CD8-positive, alpha-beta memory T cell (primary cell): ENCODE results near the gene SORCS2. TPM values are rescaled to one million over a fixed set of nuclear protein-coding genes. Genes with fewer than 3 reads are reported as not detected.

Source experiments
- CTCF ChIA-PET: fragments of 350-600 bp; sonication (Branson Sonifier 250); formaldehyde crosslinking; loops from one replicate; lab custom pipeline; 2021; ENCODE audit warnings: antibody characterized with exemption; lab: Charles Lee
- POLR2A ChIA-PET: fragments of 350-600 bp; sonication (Branson Sonifier 250); formaldehyde crosslinking; loops from one replicate; lab custom pipeline; 2021; ENCODE audit warnings: antibody characterized with exemption; lab: Charles Lee
- DNase-seq, 5 donors: peaks; one replicate each; pipeline versions ENCODE4 v3.0.0 to v3.0.0-alpha.2; 2020 to 2022; ENCODE audit warnings: mixed read lengths in 1 of 5
- H3K27ac ChIP-seq: one replicate; pipeline ENCODE4 v1.7.0; 2013; ENCODE audit warnings: low read depth, mild to moderate bottlenecking, low read length, moderate library complexity
- H3K27me3 ChIP-seq: 2 replicates; pipeline ENCODE4 v1.7.0; 2013; ENCODE audit warnings: low read length, mild to moderate bottlenecking; ENCODE audit not compliant: insufficient read depth, poor library complexity, severe bottlenecking
- H3K36me3 ChIP-seq: 2 replicates; pipeline ENCODE4 v1.7.0; 2013; ENCODE audit warnings: mild to moderate bottlenecking, low read length, moderate library complexity; ENCODE audit not compliant: insufficient read depth
- H3K4me1 ChIP-seq: 2 replicates; pipeline ENCODE4 v1.7.0; 2013; ENCODE audit warnings: mild to moderate bottlenecking, low read length, moderate library complexity; ENCODE audit not compliant: insufficient read depth
- H3K4me3 ChIP-seq: 2 replicates; pipeline ENCODE4 v1.7.0; 2013; ENCODE audit warnings: mild to moderate bottlenecking, low read length
- H3K9me3 ChIP-seq: 2 replicates; pipeline ENCODE4 v1.7.0; 2013; ENCODE audit warnings: mild to moderate bottlenecking, low read length
- H3K27ac Mint-ChIP-seq, 8 donors: one replicate each; pipeline ENCODE4 v1.8.0; 2020 to 2021; ENCODE audit warnings: mixed read lengths in 8 of 8, mild to moderate bottlenecking in 6 of 8, inconsistent platforms in 3 of 8, moderate library complexity in 3 of 8
- H3K27me3 Mint-ChIP-seq, 2 donors: one replicate each; pipeline ENCODE4 v1.8.0; 2020 to 2021; ENCODE audit warnings: mixed read lengths in 2 of 2, mild to moderate bottlenecking in 1 of 2, moderate library complexity in 1 of 2
- H3K36me3 Mint-ChIP-seq, 3 donors: one replicate each; pipeline ENCODE4 v1.8.0; 2020 to 2021; ENCODE audit warnings: mixed read lengths in 3 of 3, inconsistent platforms in 1 of 3, mild to moderate bottlenecking in 1 of 3
- H3K4me1 Mint-ChIP-seq, 3 donors: one replicate each; pipeline ENCODE4 v1.8.0; 2020 to 2021; ENCODE audit warnings: mixed read lengths in 3 of 3, inconsistent platforms in 1 of 3, mild to moderate bottlenecking in 1 of 3
- H3K4me3 Mint-ChIP-seq, 7 donors: one replicate each; pipeline ENCODE4 v1.8.0; 2020 to 2021; ENCODE audit warnings: mixed read lengths in 7 of 7, mild to moderate bottlenecking in 6 of 7, moderate library complexity in 4 of 7, inconsistent platforms in 2 of 7
- H3K9me3 Mint-ChIP-seq, 5 donors: one replicate each; pipeline ENCODE4 v1.8.0; 2020 to 2022; ENCODE audit warnings: mixed read lengths in 5 of 5, mild to moderate bottlenecking in 3 of 5, moderate library complexity in 2 of 5, inconsistent platforms in 1 of 5
- polyA plus RNA-seq: library from polyadenylated mRNA; unstranded; fragments of 300-500 nt; fragmentation: Illumina TruSeq; gene quantifications from one replicate; pipeline ENCODE4 v1.2.3, GENCODE V29; 2021
- total RNA-seq, 2 experiments: library from RNA; stranded (reverse); gene quantifications; one replicate each; pipeline ENCODE4 v1.2.3, GENCODE V29; 2021

Gene SORCS2
- total and polyA plus RNA-seq, 3 experiments from 2014 or later = not detected

GRCh38 chr4:7726665-7727413, 534.5 kb downstream of the SORCS2 start:
- peaks cover 0 to 3% (median 0%) of the 10 kb centered on the region in 3 donors for H3K4me1 Mint-ChIP-seq
- ChIA-PET POLR2A (no interaction called here), CTCF (no interaction called here)
- Histone ChIP-seq H3K9me3 (no peaks in the 10 kb centered on the region), H3K27ac (no peak overlapping the region), H3K4me1 (no peaks in the 10 kb centered on the region), H3K4me3 (no peak overlapping the region), H3K27me3 (no peaks in the 10 kb centered on the region), H3K36me3 (no peaks in the 10 kb centered on the region)
- no peak for DNase-seq
- H3K36me3 Mint-ChIP-seq = no peaks in the 10 kb centered on the region
- peaks cover 4% of the 10 kb centered on the region in 2 donors for H3K27me3 Mint-ChIP-seq
- no peak overlapping the region for H3K4me3 Mint-ChIP-seq
- H3K9me3 Mint-ChIP-seq = no peaks in the 10 kb centered on the region
- no peak overlapping the region for H3K27ac Mint-ChIP-seq

DNA sequence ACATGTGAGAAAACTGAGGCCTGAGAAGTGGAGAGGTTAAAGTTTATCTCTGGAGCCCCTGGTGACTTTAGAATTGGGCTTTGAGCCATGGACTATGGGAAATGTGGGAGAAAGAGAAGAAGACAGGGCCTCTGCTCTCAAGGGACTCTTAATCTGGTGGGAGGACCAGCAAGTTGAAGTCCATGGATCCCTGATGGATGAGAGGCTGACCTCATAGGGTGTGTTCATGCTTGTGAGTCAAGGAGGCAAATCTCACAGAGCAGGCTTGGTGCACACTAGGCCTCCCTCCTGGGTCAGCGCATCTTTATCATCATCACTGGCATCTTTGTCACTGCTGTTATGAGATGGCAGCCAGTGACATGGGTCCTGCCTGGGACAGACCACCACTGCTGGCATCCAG, 535.4 kb downstream of the SORCS2 start:
- Histone ChIP-seq H3K4me1 (no peaks in the 10 kb centered on the region), H3K4me3 (no peak overlapping the region), H3K36me3 (no peaks in the 10 kb centered on the region), H3K27ac (no peak overlapping the region), H3K9me3 (no peaks in the 10 kb centered on the region), H3K27me3 (no peaks in the 10 kb centered on the region)
- ChIA-PET POLR2A (no interaction called here), CTCF (no interaction called here)
- Mint-ChIP-seq H3K4me3 (no peak overlapping the region), H3K4me1 (peaks cover 0 to 1% (median 0%) of the 10 kb centered on the region in 3 donors), H3K27ac (no peak overlapping the region), H3K36me3 (no peaks in the 10 kb centered on the region), H3K27me3 (peaks cover 0 to 4% of the 10 kb centered on the region in 2 donors), H3K9me3 (no peaks in the 10 kb centered on the region)
- no peak for DNase-seq

DNA sequence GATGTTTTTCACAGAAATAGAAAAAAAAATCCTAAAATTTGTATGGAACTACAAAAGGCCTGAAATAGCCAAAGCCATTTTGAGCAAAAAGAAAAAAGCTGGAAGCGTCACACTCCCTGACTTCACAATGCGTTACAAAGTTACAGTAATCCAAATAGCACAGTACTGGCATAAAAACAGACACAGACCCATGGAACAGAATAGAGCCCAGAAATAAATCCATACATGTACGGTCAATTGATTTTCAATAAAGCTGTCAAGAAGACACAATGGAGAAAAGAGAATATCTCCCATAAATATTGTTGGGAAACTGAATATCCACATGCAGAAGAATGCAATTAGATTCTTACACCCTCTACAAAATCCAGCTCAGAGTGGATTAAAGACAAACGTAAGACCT, 539.1 kb downstream of the SORCS2 start:
- Mint-ChIP-seq H3K9me3 (no peaks in the 10 kb centered on the region), H3K36me3 (no peaks in the 10 kb centered on the region), H3K27ac (no peak overlapping the region), H3K4me1 (no peaks in the 10 kb centered on the region), H3K27me3 (peaks cover 0 to 4% of the 10 kb centered on the region in 2 donors), H3K4me3 (no peak overlapping the region)
- CTCF ChIA-PET = no interaction called here
- no peak overlapping the region for H3K4me3 ChIP-seq
- H3K36me3 ChIP-seq = no peaks in the 10 kb centered on the region
- no peaks in the 10 kb centered on the region for H3K4me1 ChIP-seq
- DNase-seq = no peak
- no peaks in the 10 kb centered on the region for H3K27me3 ChIP-seq
- POLR2A ChIA-PET = no interaction called here
- no peak overlapping the region for H3K27ac ChIP-seq
- H3K9me3 ChIP-seq = no peaks in the 10 kb centered on the region

- H3K9me3 ChIP-seq = no peaks in the 10 kb centered on the region
- H3K27ac ChIP-seq = no peak overlapping the region
- no peak overlapping the region for H3K4me3 ChIP-seq
- H3K36me3 ChIP-seq = no peaks in the 10 kb centered on the region
- CTCF ChIA-PET = no interaction called here
- POLR2A ChIA-PET = no interaction called here
- DNase-seq = no peak
- H3K4me1 ChIP-seq = no peaks in the 10 kb centered on the region
- Mint-ChIP-seq H3K27ac (no peak overlapping the region), H3K9me3 (no peaks in the 10 kb centered on the region), H3K27me3 (peaks cover 0 to 4% of the 10 kb centered on the region in 2 donors), H3K4me1 (no peaks in the 10 kb centered on the region), H3K36me3 (no peaks in the 10 kb centered on the region), H3K4me3 (no peak overlapping the region)
- no peaks in the 10 kb centered on the region for H3K27me3 ChIP-seq
These were observed 539.9 kb downstream of the SORCS2 start for GRCh38 chr4:7732263-7732662.

- Histone ChIP-seq H3K4me3 (no peak overlapping the region), H3K4me1 (no peaks in the 10 kb centered on the region), H3K9me3 (no peaks in the 10 kb centered on the region), H3K27me3 (no peaks in the 10 kb centered on the region), H3K27ac (no peak overlapping the region), H3K36me3 (no peaks in the 10 kb centered on the region)
- POLR2A ChIA-PET = no interaction called here
- DNase-seq = no peak
- no peaks in the 10 kb centered on the region for H3K36me3 Mint-ChIP-seq
- H3K4me1 Mint-ChIP-seq = no peaks in the 10 kb centered on the region
- peaks cover 0 to 4% of the 10 kb centered on the region in 2 donors for H3K27me3 Mint-ChIP-seq
- no peak overlapping the region for H3K4me3 Mint-ChIP-seq
- no peaks in the 10 kb centered on the region for H3K9me3 Mint-ChIP-seq
- peak overlapping the region in 1 of 8 donors; percentile 69 for H3K27ac Mint-ChIP-seq
- CTCF ChIA-PET = no interaction called here
These were observed 540.9 kb downstream of the SORCS2 start for GRCh38 chr4:7733201-7733600.

DNA sequence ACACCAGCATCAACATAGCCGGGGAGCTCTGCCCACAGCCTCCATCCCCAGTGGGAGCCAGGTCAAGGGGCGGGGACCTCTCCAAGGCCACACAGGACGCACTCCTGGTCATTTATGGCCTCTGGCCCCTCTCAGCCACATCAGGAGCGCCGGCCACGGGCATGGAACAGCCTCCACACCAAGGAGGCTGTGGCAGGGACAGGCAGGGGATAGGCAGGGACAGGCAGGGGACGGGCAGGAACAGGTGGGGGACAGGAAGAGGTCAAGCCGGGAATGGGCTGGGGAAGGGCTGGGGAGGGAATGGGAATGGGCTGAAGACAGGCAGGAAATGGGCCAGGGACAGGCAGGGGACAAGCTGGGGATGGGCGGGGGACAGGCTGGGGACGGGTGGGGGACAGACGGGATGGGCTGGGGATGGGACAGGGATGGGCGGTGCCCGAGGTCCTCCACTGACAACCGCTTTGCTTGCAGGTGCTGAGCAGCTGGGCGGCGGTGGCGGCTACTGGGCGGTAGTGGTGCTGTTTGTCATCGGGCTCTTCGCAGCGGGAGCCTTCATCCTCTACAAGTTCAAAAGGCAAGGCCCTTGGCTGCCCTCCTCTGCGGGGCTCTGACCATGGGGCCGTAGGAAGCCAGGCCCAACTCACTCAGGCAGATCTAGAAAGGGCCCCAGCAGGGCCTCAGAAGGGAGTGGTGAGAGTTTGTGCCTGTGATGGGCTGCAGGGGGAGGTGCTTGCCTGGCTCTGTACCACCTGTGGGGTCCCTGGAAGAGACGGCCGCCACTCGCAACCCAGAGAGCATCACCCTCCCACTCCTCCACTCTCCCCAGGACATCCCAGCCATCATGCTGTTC, 541.7 kb downstream of the SORCS2 start:
- ChIA-PET POLR2A (no interaction called here), CTCF (no interaction called here)
- Mint-ChIP-seq H3K9me3 (no peaks in the 10 kb centered on the region), H3K27ac (peak overlapping the region in 1 of 8 donors; percentile 46), H3K4me3 (no peak overlapping the region), H3K36me3 (no peaks in the 10 kb centered on the region), H3K4me1 (no peaks in the 10 kb centered on the region), H3K27me3 (peaks cover 0 to 3% of the 10 kb centered on the region in 2 donors)
- no peaks in the 10 kb centered on the region for H3K36me3 ChIP-seq
- H3K27ac ChIP-seq = no peak overlapping the region
- H3K27me3 ChIP-seq = no peaks in the 10 kb centered on the region
- no peaks in the 10 kb centered on the region for H3K9me3 ChIP-seq
- no peak overlapping the region for H3K4me3 ChIP-seq
- no peak for DNase-seq
- no peaks in the 10 kb centered on the region for H3K4me1 ChIP-seq

DNA sequence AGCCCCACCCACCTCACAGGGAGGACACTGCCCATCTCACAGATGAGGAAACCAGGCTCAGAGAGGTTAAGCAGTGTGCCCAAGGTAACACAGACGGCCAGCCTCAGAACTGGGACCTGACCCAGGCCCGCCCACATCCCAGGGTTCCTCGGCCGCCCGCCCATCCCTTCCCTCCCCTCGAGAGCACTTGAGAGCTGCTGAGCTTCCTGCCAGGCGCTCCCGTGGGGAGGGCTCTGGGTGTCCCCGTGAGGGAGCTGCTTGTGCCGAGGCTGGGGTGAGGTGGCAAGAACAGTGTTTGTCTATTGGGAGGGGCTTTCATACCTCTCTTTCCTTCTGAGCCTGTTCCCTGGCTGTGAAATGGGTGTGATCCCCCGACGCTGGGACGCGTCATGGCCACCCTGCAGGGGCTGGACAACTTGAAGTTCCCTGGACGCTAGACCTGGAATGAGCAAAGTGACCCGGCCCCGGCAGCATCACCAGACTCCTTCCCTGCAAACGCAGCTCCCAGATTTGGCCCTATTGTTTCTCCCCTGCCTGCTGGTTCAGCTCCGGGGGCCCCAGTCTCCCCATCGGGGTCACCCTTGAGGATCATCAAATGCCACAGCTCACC, 542.4 kb downstream of the SORCS2 start:
- ChIA-PET POLR2A (no interaction called here), CTCF (no interaction called here)
- no peak overlapping the region for H3K27ac ChIP-seq
- Mint-ChIP-seq H3K4me3 (no peak overlapping the region), H3K36me3 (no peaks in the 10 kb centered on the region), H3K27ac (no peak overlapping the region), H3K4me1 (no peaks in the 10 kb centered on the region), H3K9me3 (no peaks in the 10 kb centered on the region), H3K27me3 (peaks cover 0 to 2% of the 10 kb centered on the region in 2 donors)
- H3K4me3 ChIP-seq = no peak overlapping the region
- H3K4me1 ChIP-seq = no peaks in the 10 kb centered on the region
- H3K27me3 ChIP-seq = no peaks in the 10 kb centered on the region
- DNase-seq = no peak
- no peaks in the 10 kb centered on the region for H3K36me3 ChIP-seq
- H3K9me3 ChIP-seq = no peaks in the 10 kb centered on the region

GRCh38 chr4:7735395-7735794, 543.1 kb downstream of the SORCS2 start:
- Histone ChIP-seq H3K36me3 (no peaks in the 10 kb centered on the region), H3K27ac (no peak overlapping the region), H3K4me1 (no peaks in the 10 kb centered on the region), H3K9me3 (no peaks in the 10 kb centered on the region), H3K4me3 (no peak overlapping the region), H3K27me3 (no peaks in the 10 kb centered on the region)
- Mint-ChIP-seq H3K36me3 (no peaks in the 10 kb centered on the region), H3K4me1 (no peaks in the 10 kb centered on the region), H3K9me3 (no peaks in the 10 kb centered on the region), H3K4me3 (no peak overlapping the region), H3K27me3 (peaks cover 0 to 2% of the 10 kb centered on the region in 2 donors), H3K27ac (no peak overlapping the region)
- POLR2A ChIA-PET = no interaction called here
- DNase-seq = no peak
- CTCF ChIA-PET = no interaction called here
